ENCODE data around the gene UQCRC2.
"Not testable (repeated sequence)": the region's sequence is repeated elsewhere in the genome, so short reads cannot be mapped to it uniquely, and the experiment has no call there.

The UQCRC2 gene

GRCh38 chr16:22008215-22009059, 55.3 kb downstream of the UQCRC2 start:
- DNase-seq (ENCODE audit: low read depth in 3 of 3), result peak in 1 of 3 experiments; percentile 21

DNA sequence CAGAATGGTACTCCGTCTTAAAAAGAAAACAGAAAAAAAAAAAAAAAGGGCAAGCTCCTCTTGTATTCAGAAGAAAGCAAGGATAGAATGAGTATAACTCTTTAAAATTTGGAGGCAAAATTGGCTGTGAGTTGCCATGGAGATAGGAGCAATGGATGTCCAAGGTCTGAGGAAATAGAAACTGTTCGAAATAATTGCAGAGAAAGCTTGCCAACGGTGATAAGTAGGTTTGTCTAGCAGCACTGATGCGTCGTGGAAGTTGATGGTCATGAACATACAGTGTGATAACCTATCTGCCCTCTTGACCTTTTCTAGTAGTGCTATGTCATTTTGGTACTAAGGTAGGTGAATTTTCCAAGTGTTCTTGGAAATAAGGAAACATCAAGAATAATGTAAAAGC, 57.7 kb downstream of the UQCRC2 start:
- no peak for DNase-seq (ENCODE audit: low read depth in 3 of 3)

DNA sequence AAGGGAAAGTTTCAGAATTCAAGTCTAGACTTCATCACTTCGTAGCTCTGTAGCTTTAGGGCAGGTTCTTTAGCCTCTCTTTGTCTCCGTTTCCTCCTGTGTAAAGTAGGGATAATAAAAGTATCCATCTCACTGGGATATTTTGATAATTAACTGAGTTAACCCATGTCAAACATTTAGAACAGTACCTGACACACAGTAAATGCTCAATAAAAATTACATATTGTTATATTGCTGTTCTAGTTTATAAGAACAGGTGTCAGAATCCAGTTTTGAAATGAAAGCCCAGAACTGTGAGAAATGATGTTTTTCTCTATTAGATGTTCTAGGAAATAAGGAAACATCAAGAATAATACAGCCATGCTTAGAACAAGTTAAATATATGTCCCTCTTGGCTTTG, 59.1 kb downstream of the UQCRC2 start:
- DNase-seq (ENCODE audit: low read depth in 3 of 3), result no peak

DNA sequence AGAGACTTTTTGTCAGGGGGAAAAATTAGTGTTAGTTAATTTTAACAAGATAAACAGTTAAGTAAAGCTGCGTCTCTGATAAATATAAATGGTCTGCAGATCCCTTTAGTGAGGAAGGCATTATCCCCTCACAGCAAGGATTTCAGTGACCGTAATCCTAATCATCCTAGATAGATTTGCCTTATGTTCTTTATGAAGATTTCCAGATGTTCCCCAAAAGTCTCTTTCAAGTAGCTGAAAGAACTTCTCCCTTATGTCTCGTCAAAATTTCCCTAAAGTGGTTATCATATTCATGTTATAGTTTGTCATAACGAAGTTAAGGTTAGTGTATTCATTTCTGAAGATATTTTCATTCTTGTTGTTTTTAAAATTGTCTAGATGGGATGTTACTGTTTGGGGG, 60.3 kb downstream of the UQCRC2 start:
- no peak for DNase-seq (ENCODE audit: low read depth in 3 of 3)

DNA sequence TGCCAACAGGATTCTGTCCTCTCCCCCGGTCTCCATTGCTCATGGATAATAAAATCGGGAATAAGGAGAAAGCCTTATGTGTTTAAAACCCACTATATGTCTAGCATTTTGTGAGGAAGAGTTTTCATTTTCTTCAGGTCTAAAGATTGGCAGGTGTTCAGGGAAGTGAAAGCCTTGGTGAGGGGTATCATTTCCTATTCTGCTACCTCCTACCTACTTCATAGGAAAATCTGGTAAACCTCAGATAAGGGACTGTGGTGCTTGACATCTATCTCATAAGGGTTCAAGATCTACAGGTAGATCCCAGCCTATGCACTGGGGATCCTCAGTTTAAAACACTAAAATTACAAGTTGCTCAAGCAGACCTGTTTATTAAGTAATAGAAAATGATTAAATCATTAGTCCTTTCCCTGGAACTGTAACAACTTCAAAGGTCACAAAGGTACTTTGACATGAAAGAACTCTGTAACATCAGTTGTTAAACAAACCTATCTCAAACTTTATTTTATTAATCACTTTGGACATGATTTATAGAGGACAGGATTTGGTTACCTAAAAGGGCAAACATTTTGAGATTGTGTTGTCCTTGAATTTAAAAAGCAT, 61.2 kb downstream of the UQCRC2 start:
- no peak for DNase-seq (ENCODE audit: low read depth in 3 of 3)

GRCh38 chr16:22016927-22017326, 63.8 kb downstream of the UQCRC2 start:
- DNase-seq (ENCODE audit: low read depth in 3 of 3), result no peak

- no peak for DNase-seq (ENCODE audit: low read depth in 3 of 3)
Observed at GRCh38 chr16:22018559-22018958, 65.4 kb downstream of the UQCRC2 start.

DNA sequence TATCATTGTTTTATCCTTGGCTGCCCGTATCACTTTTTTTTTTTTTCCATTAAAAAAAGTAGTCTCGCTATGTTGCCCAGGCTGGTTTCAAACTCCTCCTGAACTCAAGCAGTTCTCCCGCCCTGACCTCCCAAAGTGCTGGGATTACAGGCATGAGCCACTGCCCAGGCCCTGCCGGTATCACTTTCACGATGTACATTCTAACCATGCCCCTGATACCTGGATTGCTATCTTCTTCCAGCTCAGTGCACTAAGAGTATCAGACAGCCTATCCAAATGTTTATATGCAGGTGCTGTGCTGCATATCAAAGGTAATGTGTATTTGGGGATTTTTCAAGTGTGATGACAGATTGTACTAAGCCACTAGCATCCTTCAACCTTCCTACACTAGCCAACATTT, 69.0 kb downstream of the UQCRC2 start:
- DNase-seq (ENCODE audit: low read depth in 3 of 3), result no peak

GRCh38 chr16:22023505-22023904, 70.3 kb downstream of the UQCRC2 start:
- no peak for DNase-seq (ENCODE audit: low read depth in 3 of 3)

DNA sequence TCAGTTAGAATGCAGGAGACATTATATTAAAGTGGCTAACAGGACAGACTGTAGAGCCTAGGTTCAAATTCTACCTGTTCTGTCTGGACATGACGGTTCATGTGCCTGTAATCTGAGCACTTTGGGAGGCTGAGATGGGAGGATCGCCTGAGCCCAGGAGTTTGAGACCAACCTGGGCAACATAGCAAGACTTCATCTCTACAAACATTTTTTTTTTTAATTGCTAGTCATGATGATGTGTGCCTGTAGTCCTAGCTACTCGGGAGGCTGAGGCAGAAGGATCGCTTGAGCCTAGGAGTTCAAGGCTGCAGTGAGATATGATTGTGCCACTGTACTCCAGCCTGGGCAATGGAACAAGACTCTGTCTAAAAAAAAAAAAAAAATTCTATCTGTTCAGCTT, 71.6 kb downstream of the UQCRC2 start:
- DNase-seq (ENCODE audit: low read depth in 3 of 3), result not testable (repeated sequence)

DNA sequence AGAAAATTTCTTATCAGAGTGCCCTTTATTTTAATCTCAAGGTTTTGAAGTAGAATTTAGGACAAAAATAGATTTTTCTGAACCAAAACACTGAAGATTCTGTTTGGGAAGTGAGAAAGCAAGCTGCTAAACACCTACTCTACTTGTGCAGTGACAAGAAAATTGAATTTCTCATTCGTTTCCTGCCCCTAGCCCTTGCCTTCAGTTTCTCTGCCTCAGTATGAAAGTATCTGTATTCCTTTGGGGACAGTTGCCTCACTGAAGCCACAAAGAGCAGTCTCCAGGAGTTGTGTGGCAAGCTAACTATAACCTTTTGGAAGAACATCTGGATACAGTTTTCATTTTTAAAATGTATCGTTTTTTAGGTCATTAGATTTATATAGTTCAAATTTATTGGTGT, 74.5 kb downstream of the UQCRC2 start:
- DNase-seq (ENCODE audit: low read depth in 3 of 3), result no peak

- no peak for DNase-seq (ENCODE audit: low read depth in 3 of 3)
Observed at GRCh38 chr16:22029632-22030031, 76.5 kb downstream of the UQCRC2 start.

DNA sequence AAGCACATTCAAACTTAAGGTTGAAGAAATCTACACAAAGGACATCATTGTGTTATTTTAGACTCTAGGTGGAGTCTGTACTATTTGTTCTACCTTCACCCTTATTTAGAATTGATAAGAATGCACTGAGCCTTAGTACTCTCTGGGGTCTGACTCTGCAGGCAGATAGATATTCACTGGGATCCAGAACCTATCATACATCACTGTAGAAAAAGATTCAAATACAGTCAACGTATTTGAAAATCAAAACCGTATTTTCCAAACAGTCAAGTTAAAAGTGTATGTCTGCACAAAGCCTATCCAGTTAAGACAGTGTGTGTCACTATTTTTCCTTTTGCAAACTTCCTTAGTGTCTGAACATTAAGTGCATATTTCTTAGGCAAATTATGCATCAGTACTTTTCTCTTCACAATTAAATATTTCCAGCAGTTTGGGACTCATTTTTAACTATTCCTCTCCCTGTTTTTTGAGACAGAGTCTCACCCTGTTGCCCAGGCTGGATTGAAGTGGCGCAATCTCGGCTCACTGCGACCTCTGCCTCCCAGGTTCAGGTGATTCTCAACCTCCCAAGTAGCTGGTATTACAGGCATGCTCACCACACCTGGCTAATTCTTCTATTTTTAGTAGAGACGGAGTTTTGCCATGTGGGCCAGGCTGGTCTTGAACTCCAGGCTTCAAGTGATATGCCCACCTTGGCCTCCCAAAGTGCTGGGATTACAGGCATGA, 77.1 kb downstream of the UQCRC2 start:
- no peak for DNase-seq (ENCODE audit: low read depth in 3 of 3)

GRCh38 chr16:22031483-22032083, 78.4 kb downstream of the UQCRC2 start:
- DNase-seq (ENCODE audit: low read depth in 3 of 3), result no peak
